ENCODE data around the gene SAMHD1. TPM values are rescaled to one million over a fixed set of nuclear protein-coding genes. Genes with fewer than 3 reads are reported as not detected.

The SAMHD1 gene
- total and polyA plus RNA-seq, 2 donors (not counting 3 experiments of a cell fraction or from before 2014, with no cell fraction given) = 13.7 to 27.5 TPM

DNA sequence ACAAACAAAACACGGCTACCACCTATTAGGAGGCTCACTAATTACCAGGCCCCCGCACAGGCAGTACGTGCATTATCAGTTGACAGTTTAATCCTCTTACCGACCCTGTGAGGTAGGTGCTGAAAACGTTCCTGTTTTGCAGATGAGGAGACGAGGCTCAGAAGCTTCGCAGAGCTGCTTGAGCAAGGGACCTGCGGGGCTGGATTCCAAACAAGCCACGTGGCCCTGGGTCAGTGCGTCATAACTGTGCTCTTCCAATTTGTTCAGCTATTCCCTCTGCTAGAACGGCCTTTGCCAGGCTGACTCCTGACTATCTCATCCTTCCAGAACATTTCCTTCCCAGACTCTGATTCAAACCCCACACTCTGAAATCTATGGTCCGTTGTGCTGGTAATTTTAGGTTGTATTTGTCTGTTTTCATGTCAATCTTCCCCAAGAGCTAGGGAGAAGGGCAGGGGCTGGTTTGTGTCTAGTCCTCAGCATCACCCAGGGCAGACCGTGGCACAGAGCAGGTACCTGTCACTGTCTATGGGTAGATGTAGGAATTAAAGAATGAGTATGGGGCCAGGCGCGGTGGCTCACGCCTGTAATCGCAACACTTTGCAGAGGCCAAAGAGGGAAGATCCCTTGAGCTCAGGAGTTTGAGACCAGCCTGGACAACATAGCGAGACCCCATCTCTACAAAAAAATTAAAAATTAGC lies 104.3 kb downstream of the SAMHD1 start:
- H3K27me3 ChIP-seq (ENCODE audit: control insufficient read depth in 2 of 2, insufficient read depth in 2 of 2, low read length in 2 of 2) = no peaks in the 10 kb centered on the region
- no peak for FAIRE-seq
- POLR2A ChIA-PET = no interaction called here
- DNase-seq (ENCODE audit: low read depth, low spot score) = no peak
- no peaks in the 10 kb centered on the region for H3K36me3 ChIP-seq (ENCODE audit: control insufficient read depth in 2 of 2, extremely low read depth in 1 of 2, insufficient read depth in 2 of 2, low read length in 2 of 2)
- H3K9ac ChIP-seq (replicated peaks; ENCODE audit: extremely low read depth, insufficient read depth, low read length) = no peak overlapping the region
- no peaks in the 10 kb centered on the region for H3K9me1 ChIP-seq (replicated peaks; ENCODE audit: control insufficient read depth, extremely low read depth, insufficient read depth, low read length)
- dilution Hi-C loops (cut with MboI; ENCODE audit: extremely low pct_ligation_motif_present, low sequenced_read_pairs) (no loop called here), intact Hi-C loops (cut with micrococcal nuclease) (no loop called here)
- TF ChIP-seq GATA2 (IDR thresholded peaks at IDR 0.05; ENCODE audit: insufficient read depth, insufficient read length, low read depth, low read length) (no peak), MAX (IDR thresholded peaks at IDR 0.05; ENCODE audit: insufficient read depth, insufficient read length) (peak; percentile 11)
- peaks cover 15% of the 10 kb centered on the region for H3K4me1 ChIP-seq (ENCODE audit: control insufficient read depth, extremely low read depth, insufficient read depth, low read length)
- no peaks in the 10 kb centered on the region for H4K20me1 ChIP-seq (replicated peaks; ENCODE audit: control insufficient read depth, extremely low read depth, insufficient read depth, low read length)
- no peak overlapping the region for H3K4me2 ChIP-seq (ENCODE audit: insufficient read depth, low read length)
- CTCF ChIA-PET = interaction anchor here (1.0 to 5.9 kb wide), 6 partner anchors 11 to 74 kb away, joined by 3 to 31 read pairs (median 12); a partner anchor contains a TSS
- no TSS peak for BruUV-seq (replicated peaks)
- no peak overlapping the region for H3K4me3 ChIP-seq (replicated peaks in 1 of 3; ENCODE audit: insufficient read depth in 1 of 3, low read depth in 1 of 3, low read length in 3 of 3)
- H3K79me2 ChIP-seq (ENCODE audit: control insufficient read depth, insufficient read depth, low read length) = peaks cover 58% of the 10 kb centered on the region
- no peak overlapping the region for H3K27ac ChIP-seq (ENCODE audit: insufficient read depth, low read depth, low read length)
- H3K9me3 ChIP-seq (replicated peaks; ENCODE audit: control insufficient read depth, insufficient read depth, low read length) = no peaks in the 10 kb centered on the region
- H2AFZ ChIP-seq (ENCODE audit: low read depth, low read length) = no peak overlapping the region

- Histone ChIP-seq H2AFZ (ENCODE audit: low read depth, low read length) (no peak overlapping the region), H3K9me3 (replicated peaks; ENCODE audit: control insufficient read depth, insufficient read depth, low read length) (no peaks in the 10 kb centered on the region), H3K4me1 (ENCODE audit: control insufficient read depth, extremely low read depth, insufficient read depth, low read length) (peaks cover 19% of the 10 kb centered on the region), H4K20me1 (replicated peaks; ENCODE audit: control insufficient read depth, extremely low read depth, insufficient read depth, low read length) (no peaks in the 10 kb centered on the region), H3K27me3 (ENCODE audit: control insufficient read depth in 2 of 2, insufficient read depth in 2 of 2, low read length in 2 of 2) (no peaks in the 10 kb centered on the region), H3K79me2 (ENCODE audit: control insufficient read depth, insufficient read depth, low read length) (peaks cover 45% of the 10 kb centered on the region), H3K27ac (ENCODE audit: insufficient read depth, low read depth, low read length) (no peak overlapping the region), H3K4me2 (ENCODE audit: insufficient read depth, low read length) (no peak overlapping the region), H3K9ac (replicated peaks; ENCODE audit: extremely low read depth, insufficient read depth, low read length) (no peak overlapping the region), H3K4me3 (replicated peaks in 1 of 3; ENCODE audit: insufficient read depth in 1 of 3, low read depth in 1 of 3, low read length in 3 of 3) (no peak overlapping the region), H3K9me1 (replicated peaks; ENCODE audit: control insufficient read depth, extremely low read depth, insufficient read depth, low read length) (no peaks in the 10 kb centered on the region), H3K36me3 (ENCODE audit: control insufficient read depth in 2 of 2, extremely low read depth in 1 of 2, insufficient read depth in 2 of 2, low read length in 2 of 2) (no peaks in the 10 kb centered on the region)
- dilution Hi-C loops (cut with MboI; ENCODE audit: extremely low pct_ligation_motif_present, low sequenced_read_pairs) (no loop called here), intact Hi-C loops (cut with micrococcal nuclease) (no loop called here)
- no peak for FAIRE-seq
- CTCF ChIA-PET = interaction anchor here (0.9 to 5.9 kb wide), 5 partner anchors 9 to 37 kb away, joined by 3 to 31 read pairs (median 9); a partner anchor contains a TSS
- no TSS peak for BruUV-seq (replicated peaks)
- no peak for DNase-seq (ENCODE audit: low read depth, low spot score)
- TF ChIP-seq POLR2AphosphoS5 (IDR thresholded peaks at IDR 0.05; ENCODE audit: insufficient read depth, low read depth, low read length) (no peak), FOS (IDR thresholded peaks at IDR 0.05; ENCODE audit: borderline replicate concordance, insufficient read depth, low read length) (no peak), EZH2 (IDR thresholded peaks at IDR 0.05; ENCODE audit: borderline replicate concordance, low read depth, low read length, severe bottlenecking) (no peak), GATA2 (IDR thresholded peaks at IDR 0.05; ENCODE audit: insufficient read depth, insufficient read length, low read depth, low read length) (no peak), CTCF (IDR thresholded peaks at IDR 0.05; ENCODE audit: extremely low read depth in 1 of 2, insufficient read depth in 1 of 2, low read depth in 1 of 2, low read length in 2 of 2) (no peak), MYC (IDR thresholded peaks at IDR 0.05; ENCODE audit: low read depth, low read length) (no peak), JUN (IDR thresholded peaks at IDR 0.05; ENCODE audit: borderline replicate concordance, insufficient read depth, insufficient read length, low read depth) (no peak), MAX (IDR thresholded peaks at IDR 0.05; ENCODE audit: insufficient read depth, insufficient read length) (no peak), POLR2A (IDR thresholded peaks at IDR 0.05; ENCODE audit: low read depth, low read length) (no peak)
- POLR2A ChIA-PET = interaction anchor here (0.6 kb wide), 1 partner anchor 9 kb away, joined by 3 read pairs; no protein-coding TSS in a partner anchor
Observed at GRCh38 chr20:36845288-36845971, 106.1 kb downstream of the SAMHD1 start.
